Kidney epithelial cell (primary cell): ENCODE results near the gene SPATA20. TPM values are rescaled to one million over a fixed set of nuclear protein-coding genes. Genes with fewer than 3 reads are reported as not detected.

Source experiments
- DNase-seq: peaks from one replicate; pipeline ENCODE4 v3.0.0-alpha.2; 2010; ENCODE audit warnings: low read depth
- H3K27me3 ChIP-seq: 2 replicates; pipeline ENCODE4 v1.6.0; 2011; ENCODE audit warnings: low read length; ENCODE audit not compliant: control insufficient read depth, insufficient read depth
- H3K36me3 ChIP-seq: 2 replicates; pipeline ENCODE4 v1.5.1; 2011; ENCODE audit warnings: low read length; ENCODE audit not compliant: control insufficient read depth, insufficient read depth
- H3K4me3 ChIP-seq: 2 replicates; pipeline ENCODE4 v1.5.1; 2011; ENCODE audit warnings: low read depth, mild to moderate bottlenecking, control low read depth, low read length
- total RNA-seq: library from RNA; depleted of rRNA; stranded (reverse); fragments of >200 nt; gene quantifications from 2 replicates; pipeline ENCODE4 v1.2.3, GENCODE V29; 2015
- TF ChIP-seq, protein P1 (sequence below): IDR thresholded peaks from 2 replicates; pipeline ENCODE4 v1.5.1; 2011; ENCODE audit warnings: mild to moderate bottlenecking, moderate library complexity, low read length, control low read depth, inconsistent platforms; ENCODE audit not compliant: insufficient read depth, poor library complexity, severe bottlenecking

SPATA20 gene
- total RNA-seq, 1 donor from 2014 or later = 58.9 TPM

DNA sequence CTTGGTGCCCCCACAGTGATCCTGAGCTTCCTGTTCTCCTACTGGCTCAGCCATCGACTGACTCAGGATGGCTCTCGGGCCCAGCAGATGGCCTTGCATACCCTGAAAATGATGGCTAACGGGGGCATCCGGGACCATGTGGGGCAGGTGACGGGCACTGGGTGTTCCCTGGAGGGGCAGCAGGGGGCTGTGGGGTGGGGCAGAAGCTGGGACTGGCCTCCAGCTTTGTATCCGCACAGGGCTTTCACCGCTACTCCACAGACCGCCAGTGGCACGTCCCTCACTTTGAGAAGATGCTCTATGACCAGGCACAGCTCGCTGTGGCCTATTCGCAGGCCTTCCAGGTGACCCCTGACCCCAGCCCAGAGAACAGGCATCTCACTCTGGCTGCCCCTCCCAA, 3.0 kb downstream of the SPATA20 start:
- TF ChIP-seq, protein P1, sequence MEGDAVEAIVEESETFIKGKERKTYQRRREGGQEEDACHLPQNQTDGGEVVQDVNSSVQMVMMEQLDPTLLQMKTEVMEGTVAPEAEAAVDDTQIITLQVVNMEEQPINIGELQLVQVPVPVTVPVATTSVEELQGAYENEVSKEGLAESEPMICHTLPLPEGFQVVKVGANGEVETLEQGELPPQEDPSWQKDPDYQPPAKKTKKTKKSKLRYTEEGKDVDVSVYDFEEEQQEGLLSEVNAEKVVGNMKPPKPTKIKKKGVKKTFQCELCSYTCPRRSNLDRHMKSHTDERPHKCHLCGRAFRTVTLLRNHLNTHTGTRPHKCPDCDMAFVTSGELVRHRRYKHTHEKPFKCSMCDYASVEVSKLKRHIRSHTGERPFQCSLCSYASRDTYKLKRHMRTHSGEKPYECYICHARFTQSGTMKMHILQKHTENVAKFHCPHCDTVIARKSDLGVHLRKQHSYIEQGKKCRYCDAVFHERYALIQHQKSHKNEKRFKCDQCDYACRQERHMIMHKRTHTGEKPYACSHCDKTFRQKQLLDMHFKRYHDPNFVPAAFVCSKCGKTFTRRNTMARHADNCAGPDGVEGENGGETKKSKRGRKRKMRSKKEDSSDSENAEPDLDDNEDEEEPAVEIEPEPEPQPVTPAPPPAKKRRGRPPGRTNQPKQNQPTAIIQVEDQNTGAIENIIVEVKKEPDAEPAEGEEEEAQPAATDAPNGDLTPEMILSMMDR = no peak
- Histone ChIP-seq H3K36me3 (no peaks in the 10 kb centered on the region), H3K4me3 (no peak overlapping the region), H3K27me3 (no peaks in the 10 kb centered on the region)
- no peak for DNase-seq

DNA sequence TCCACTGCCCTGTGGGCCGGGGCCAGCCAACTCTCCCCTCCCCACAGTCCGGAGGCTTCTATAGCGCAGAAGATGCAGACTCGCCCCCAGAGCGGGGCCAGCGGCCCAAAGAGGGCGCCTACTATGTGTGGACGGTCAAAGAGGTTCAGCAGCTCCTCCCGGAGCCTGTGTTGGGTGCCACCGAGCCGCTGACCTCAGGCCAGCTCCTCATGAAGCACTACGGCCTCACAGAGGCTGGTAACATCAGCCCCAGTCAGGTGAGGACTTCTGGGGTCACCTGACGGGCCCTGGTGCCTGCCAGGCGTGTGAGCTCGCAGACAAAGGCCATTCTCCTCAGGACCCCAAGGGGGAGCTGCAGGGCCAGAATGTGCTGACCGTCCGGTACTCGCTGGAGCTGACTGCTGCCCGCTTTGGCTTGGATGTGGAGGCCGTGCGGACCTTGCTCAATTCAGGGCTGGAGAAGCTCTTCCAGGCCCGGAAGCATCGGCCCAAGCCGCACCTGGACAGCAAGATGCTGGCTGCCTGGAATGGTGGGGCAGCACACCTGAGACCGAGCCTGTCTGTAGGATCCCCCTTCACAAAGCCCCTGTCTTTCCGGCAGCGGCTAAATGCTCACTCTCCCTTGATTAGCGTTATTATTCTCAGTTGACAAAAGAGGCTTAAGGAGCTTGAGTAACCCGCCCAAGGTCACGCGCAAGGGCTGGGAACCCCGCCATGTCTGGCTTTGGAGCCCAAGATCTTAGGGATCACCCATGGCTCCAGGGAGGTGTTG, 3.9 kb downstream of the SPATA20 start:
- peak; percentile 56 for DNase-seq
- TF ChIP-seq, protein P1 = peak; percentile 91

DNA sequence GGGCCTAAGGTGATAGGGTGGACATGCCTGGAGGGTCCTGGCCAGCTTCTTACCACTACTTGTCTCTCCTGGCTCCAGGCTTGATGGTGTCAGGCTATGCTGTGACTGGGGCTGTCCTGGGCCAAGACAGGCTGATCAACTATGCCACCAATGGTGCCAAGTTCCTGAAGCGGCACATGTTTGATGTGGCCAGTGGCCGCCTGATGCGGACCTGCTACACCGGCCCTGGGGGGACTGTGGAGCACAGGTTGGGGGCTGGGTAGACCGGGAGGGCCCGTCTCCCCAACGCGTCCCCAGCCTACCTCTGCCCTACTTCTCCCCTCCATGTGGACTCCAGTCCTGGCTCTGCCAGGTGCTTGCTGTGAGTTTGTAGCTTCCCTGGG, 4.5 kb downstream of the SPATA20 start:
- no peak for DNase-seq
- TF ChIP-seq, protein P1 = no peak
- Histone ChIP-seq H3K27me3 (no peaks in the 10 kb centered on the region), H3K4me3 (no peak overlapping the region), H3K36me3 (no peaks in the 10 kb centered on the region)

More for the DNA sequence above, 3.9 kb downstream of the SPATA20 start:
- H3K36me3 ChIP-seq = no peaks in the 10 kb centered on the region
- H3K4me3 ChIP-seq = no peak overlapping the region
- H3K27me3 ChIP-seq = no peaks in the 10 kb centered on the region

DNA sequence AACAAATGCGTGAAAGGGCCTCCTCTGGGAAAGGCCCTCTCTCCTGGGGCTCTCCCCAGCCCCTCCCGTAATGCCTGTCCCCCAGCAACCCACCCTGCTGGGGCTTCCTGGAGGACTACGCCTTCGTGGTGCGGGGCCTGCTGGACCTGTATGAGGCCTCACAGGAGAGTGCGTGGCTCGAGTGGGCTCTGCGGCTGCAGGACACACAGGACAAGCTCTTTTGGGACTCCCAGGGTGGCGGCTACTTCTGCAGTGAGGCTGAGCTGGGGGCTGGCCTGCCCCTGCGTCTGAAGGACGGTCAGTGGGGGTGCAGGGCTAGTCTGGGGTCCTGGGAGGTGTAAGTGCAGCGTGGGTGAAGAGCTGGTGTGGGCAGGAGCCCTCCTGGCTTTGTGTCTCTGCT, 4.9 kb downstream of the SPATA20 start:
- no peak for DNase-seq
- TF ChIP-seq, protein P1 = no peak
- H3K4me3 ChIP-seq = no peak overlapping the region

DNA sequence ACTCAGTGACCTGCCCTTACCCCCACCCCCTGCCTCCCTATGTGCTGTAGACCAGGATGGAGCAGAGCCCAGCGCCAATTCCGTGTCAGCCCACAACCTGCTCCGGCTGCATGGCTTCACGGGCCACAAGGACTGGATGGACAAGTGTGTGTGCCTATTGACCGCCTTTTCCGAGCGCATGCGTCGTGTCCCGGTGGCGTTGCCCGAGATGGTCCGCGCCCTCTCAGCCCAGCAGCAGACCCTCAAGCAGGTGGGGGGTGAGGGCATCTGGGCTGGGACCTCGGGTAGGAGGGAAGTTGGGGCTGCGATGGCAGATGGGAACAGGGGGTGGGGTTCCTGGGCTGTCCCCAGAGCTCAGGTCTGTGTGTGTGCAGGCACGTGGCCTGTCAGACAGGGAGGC, 7.2 kb downstream of the SPATA20 start:
- Histone ChIP-seq H3K36me3 (no peaks in the 10 kb centered on the region), H3K27me3 (peaks cover 24% of the 10 kb centered on the region), H3K4me3 (no peak overlapping the region)
- no peak for DNase-seq
- TF ChIP-seq, protein P1 = no peak

More for the DNA sequence above, 4.9 kb downstream of the SPATA20 start:
- H3K27me3 ChIP-seq = peaks cover 3% of the 10 kb centered on the region
- H3K36me3 ChIP-seq = no peaks in the 10 kb centered on the region

DNA sequence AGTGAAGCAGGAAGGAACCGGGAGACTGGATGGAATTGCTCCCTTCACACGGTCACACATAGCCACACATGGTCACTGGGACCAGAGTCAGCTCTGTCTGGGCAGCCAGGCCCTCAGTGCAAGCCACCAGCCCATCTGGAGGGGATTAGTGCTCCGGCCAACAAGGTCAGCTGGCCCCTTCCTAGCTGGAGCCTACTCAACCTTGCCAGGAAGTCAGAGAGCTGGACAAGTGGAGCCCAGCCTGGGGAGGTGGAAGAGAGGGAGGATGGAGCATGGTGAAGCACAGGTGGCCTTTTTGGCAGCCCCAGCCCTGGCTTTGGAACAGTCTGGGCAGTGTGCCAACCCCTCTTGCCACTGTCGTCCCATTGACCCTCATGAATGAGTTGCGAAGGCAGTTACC, 9.8 kb downstream of the SPATA20 start:
- TF ChIP-seq, protein P1 = no peak
- DNase-seq = no peak
- peaks cover 45% of the 10 kb centered on the region for H3K27me3 ChIP-seq
- H3K36me3 ChIP-seq = no peaks in the 10 kb centered on the region
- no peak overlapping the region for H3K4me3 ChIP-seq
